AG08395 (cell line): ENCODE results near the gene P3H2.
"Not testable (repeated sequence)": the region's sequence is repeated elsewhere in the genome, so short reads cannot be mapped to it uniquely, and the experiment has no call there.

Experiments
- DNase-seq: peaks from one replicate; pipeline ENCODE4 v3.0.0; 2012; ENCODE audit warnings: mixed read lengths, low spot score

P3H2 gene

GRCh38 chr3:190086191-190086590 is 34.5 kb downstream of the P3H2 start:
- no peak for DNase-seq

- DNase-seq, result no peak
These were observed 35.7 kb downstream of the P3H2 start for GRCh38 chr3:190084983-190085382.

GRCh38 chr3:190083635-190084034 is 37.1 kb downstream of the P3H2 start:
- no peak for DNase-seq

- no peak for DNase-seq
These were observed 39.3 kb downstream of the P3H2 start for GRCh38 chr3:190081389-190081788.

- DNase-seq, result not testable (repeated sequence)
These were observed 41.5 kb downstream of the P3H2 start for GRCh38 chr3:190079173-190079572.

- DNase-seq, result no peak
These were observed 43.2 kb downstream of the P3H2 start for GRCh38 chr3:190077395-190078045.

GRCh38 chr3:190076601-190077394 is 43.9 kb downstream of the P3H2 start:
- peak; percentile 95 for DNase-seq

GRCh38 chr3:190076136-190076535 is 44.6 kb downstream of the P3H2 start:
- no peak for DNase-seq

GRCh38 chr3:190074817-190075216 is 45.9 kb downstream of the P3H2 start:
- DNase-seq, result no peak

- no peak for DNase-seq
These were observed 47.3 kb downstream of the P3H2 start for GRCh38 chr3:190073264-190074008.

GRCh38 chr3:190072856-190073255 is 47.8 kb downstream of the P3H2 start:
- DNase-seq, result no peak

GRCh38 chr3:190071921-190072320 is 48.8 kb downstream of the P3H2 start:
- DNase-seq, result not testable (repeated sequence)

- no peak for DNase-seq
These were observed 49.9 kb downstream of the P3H2 start for GRCh38 chr3:190070622-190071347.

GRCh38 chr3:190065204-190065603 is 55.5 kb downstream of the P3H2 start:
- DNase-seq, result no peak

- DNase-seq, result no peak
These were observed 56.0 kb downstream of the P3H2 start for GRCh38 chr3:190064659-190065058.

GRCh38 chr3:190064112-190064511 is 56.6 kb downstream of the P3H2 start:
- DNase-seq, result peak; percentile 74

- DNase-seq, result no peak
These were observed 57.2 kb downstream of the P3H2 start for GRCh38 chr3:190063490-190063889.

- no peak for DNase-seq
These were observed 60.4 kb downstream of the P3H2 start for GRCh38 chr3:190060192-190060775.

- no peak for DNase-seq
These were observed 61.5 kb downstream of the P3H2 start for GRCh38 chr3:190059242-190059590.

GRCh38 chr3:190058521-190059241 is 62.0 kb downstream of the P3H2 start:
- no peak for DNase-seq

- no peak for DNase-seq
These were observed 64.0 kb downstream of the P3H2 start for GRCh38 chr3:190056742-190057141.
